H9 (cell line): Measurements from ENCODE around the gene ANO9. TPM values are rescaled to one million over a fixed set of nuclear protein-coding genes. Genes with fewer than 3 reads are reported as not detected.

ENCODE experiments used
- DNase-seq: peaks from one replicate; pipeline ENCODE4 v3.0.0-alpha.2; 2017
- H2AFZ ChIP-seq: one replicate; pipeline ENCODE4 v1.6.1; 2013; ENCODE audit warnings: mild to moderate bottlenecking, low read length, control low read depth, moderate library complexity
- H2AK5ac ChIP-seq: 2 replicates; pipeline ENCODE4 v1.6.1; 2013; ENCODE audit warnings: low read length, control low read depth, mixed read lengths; ENCODE audit not compliant: insufficient read length
- H2BK120ac ChIP-seq: one replicate; pipeline ENCODE4 v1.6.1; 2013; ENCODE audit warnings: low read depth, mild to moderate bottlenecking, low read length, control low read depth, inconsistent platforms; ENCODE audit not compliant: poor library complexity, severe bottlenecking
- H2BK12ac ChIP-seq: 2 replicates; pipeline ENCODE4 v1.6.1; 2013; ENCODE audit warnings: low read length, control low read depth, mixed read lengths, low read depth; ENCODE audit not compliant: insufficient read length
- H2BK15ac ChIP-seq: 2 replicates; pipeline ENCODE4 v1.6.1; 2013; ENCODE audit warnings: low read depth, low read length, control low read depth
- H2BK20ac ChIP-seq: one replicate; pipeline ENCODE4 v1.6.1; 2013; ENCODE audit warnings: low read depth, mild to moderate bottlenecking, low read length, control low read depth, inconsistent platforms; ENCODE audit not compliant: poor library complexity, severe bottlenecking
- H2BK5ac ChIP-seq: 2 replicates; pipeline ENCODE4 v1.6.1; 2013; ENCODE audit warnings: low read length, control low read depth, mixed read lengths; ENCODE audit not compliant: insufficient read length
- H3K14ac ChIP-seq: 2 replicates; pipeline ENCODE4 v1.6.1; 2013; ENCODE audit warnings: low read length, control low read depth; ENCODE audit not compliant: insufficient read depth
- H3K18ac ChIP-seq: 2 replicates; pipeline ENCODE4 v1.6.1; 2013; ENCODE audit warnings: low read depth, mild to moderate bottlenecking, mixed read lengths, low read length, control low read depth; ENCODE audit not compliant: insufficient read length
- H3K23ac ChIP-seq: 2 replicates; pipeline ENCODE4 v1.6.1; 2013; ENCODE audit warnings: low read length, control low read depth, mixed read lengths, low read depth; ENCODE audit not compliant: insufficient read length
- H3K23me2 ChIP-seq: 2 replicates; pipeline ENCODE4 v1.6.1; 2013; ENCODE audit warnings: low read depth, mild to moderate bottlenecking, mixed read lengths, low read length, control low read depth; ENCODE audit not compliant: insufficient read length, poor library complexity, severe bottlenecking
- H3K27ac ChIP-seq: 2 replicates; pipeline ENCODE4 v1.5.1; 2013; ENCODE audit warnings: low read length, control low read depth, mixed read lengths, low read depth; ENCODE audit not compliant: insufficient read length
- H3K27me3 ChIP-seq: 2 replicates; pipeline ENCODE4 v1.6.1; 2013; ENCODE audit warnings: low read length, control low read depth, inconsistent platforms; ENCODE audit not compliant: insufficient read depth
- H3K4ac ChIP-seq: 2 replicates; pipeline ENCODE4 v1.6.1; 2013; ENCODE audit warnings: low read depth, mild to moderate bottlenecking, control low read depth, inconsistent platforms, low read length, moderate library complexity
- H3K4me1 ChIP-seq: 2 replicates; pipeline ENCODE4 v1.6.1; 2013; ENCODE audit warnings: low read length, control low read depth, inconsistent platforms; ENCODE audit not compliant: insufficient read depth
- H3K4me2 ChIP-seq: 2 replicates; pipeline ENCODE4 v1.6.1; 2013; ENCODE audit warnings: low read length, control low read depth, mixed read lengths; ENCODE audit not compliant: insufficient read length, insufficient read depth
- H3K56ac ChIP-seq: 2 replicates; pipeline ENCODE4 v1.6.1; 2013; ENCODE audit warnings: low read depth, mild to moderate bottlenecking, mixed read lengths, low read length, control low read depth; ENCODE audit not compliant: insufficient read length
- H3K79me1 ChIP-seq: 2 replicates; pipeline ENCODE4 v1.6.1; 2013; ENCODE audit warnings: low read depth, mild to moderate bottlenecking, moderate library complexity, low read length, control low read depth, inconsistent platforms; ENCODE audit not compliant: insufficient read depth, poor library complexity, severe bottlenecking
- H3K79me2 ChIP-seq: 2 replicates; pipeline ENCODE4 v1.6.1; 2013; ENCODE audit warnings: low read length, control low read depth, inconsistent platforms; ENCODE audit not compliant: insufficient read depth
- H3K9ac ChIP-seq: 2 replicates; pipeline ENCODE4 v1.6.1; 2013; ENCODE audit warnings: low read length, control low read depth, mixed read lengths; ENCODE audit not compliant: insufficient read length; ENCODE audit errors: extremely low read depth
- H3K9me3 ChIP-seq: one replicate; pipeline ENCODE4 v1.6.1; 2013; ENCODE audit warnings: low read depth, low read length, inconsistent platforms; ENCODE audit not compliant: control insufficient read depth
- H3T11ph ChIP-seq: one replicate; pipeline ENCODE4 v1.6.1; 2013; ENCODE audit warnings: mild to moderate bottlenecking, low read length, control low read depth, inconsistent platforms
- H4K20me1 ChIP-seq: one replicate; pipeline ENCODE4 v1.6.1; 2013; ENCODE audit not compliant: control insufficient read depth, insufficient read length, insufficient read depth
- H4K5ac ChIP-seq: 2 replicates; pipeline ENCODE4 v1.6.1; 2013; ENCODE audit warnings: low read depth, mild to moderate bottlenecking, mixed read lengths, low read length, control low read depth; ENCODE audit not compliant: insufficient read length
- H4K8ac ChIP-seq: replicated peaks from 2 replicates; pipeline ENCODE4 v1.6.1; 2013; ENCODE audit warnings: low read length, control low read depth, mixed read lengths, low read depth; ENCODE audit not compliant: insufficient read length
- H4K91ac ChIP-seq: 2 replicates; pipeline ENCODE4 v1.6.1; 2013; ENCODE audit warnings: low read depth, mild to moderate bottlenecking, moderate library complexity, mixed read lengths, low read length, control low read depth; ENCODE audit not compliant: insufficient read length
- H3K27ac Mint-ChIP-seq, 3 experiments: 2 replicates in 2 of 3; 3 replicates in 1 of 3; pipeline ENCODE4 v1.8.0; 2020 to 2021; ENCODE audit warnings: mixed read lengths in 3 of 3, mild to moderate bottlenecking in 1 of 3, moderate library complexity in 1 of 3
- H3K27me3 Mint-ChIP-seq: 2 replicates; pipeline ENCODE4 v1.8.0; 2021; ENCODE audit warnings: low read depth, mild to moderate bottlenecking, moderate library complexity, mixed read lengths
- H3K36me3 Mint-ChIP-seq, 3 experiments: 2 replicates in 2 of 3; 3 replicates in 1 of 3; pipeline ENCODE4 v1.8.0; 2020 to 2021; ENCODE audit warnings: low read depth in 3 of 3, mixed read lengths in 3 of 3; ENCODE audit not compliant: insufficient read depth in 1 of 3
- H3K4me1 Mint-ChIP-seq, 2 experiments: 2 replicates each; pipeline ENCODE4 v1.8.0; 2020; ENCODE audit warnings: mixed read lengths in 2 of 2
- H3K4me3 Mint-ChIP-seq, 2 experiments: 2 replicates in 1 of 2; 3 replicates in 1 of 2; pipeline ENCODE4 v1.8.0; 2020 to 2021; ENCODE audit warnings: mild to moderate bottlenecking in 2 of 2, mixed read lengths in 2 of 2, moderate library complexity in 1 of 2
- H3K9me3 Mint-ChIP-seq, 2 experiments: 2 replicates in 1 of 2; 3 replicates in 1 of 2; pipeline ENCODE4 v1.8.0; 2020; ENCODE audit warnings: mild to moderate bottlenecking in 2 of 2, mixed read lengths in 2 of 2, moderate library complexity in 1 of 2
- WGBS: extraction: QIAGEN DNeasy Blood & Tissue Kit; methylation state at CpG from one replicate; pipeline ENCODE4 v1.1.7; 2013; ENCODE audit warnings: missing lambda C conversion rate, low lambda C conversion rate, mixed read lengths; ENCODE audit not compliant: insufficient read length; ENCODE audit errors: extremely low coverage; 5-methylcytosine and 5-hydroxymethylcytosine counted together
- total RNA-seq: library from RNA; stranded (reverse); gene quantifications from 2 replicates; pipeline ENCODE4 v1.2.1, GENCODE V29; 2021
- TF ChIP-seq, protein P1 (sequence below): fragments of 200-600 bp; sonication (generic); conservative IDR thresholded peaks from 3 replicates; pipeline ENCODE4 v1.8.0; 2021; ENCODE audit warnings: antibody characterized with exemption, mild to moderate bottlenecking

ANO9 gene
- total RNA-seq, 1 experiment from 2014 or later: 13.1 TPM

DNA sequence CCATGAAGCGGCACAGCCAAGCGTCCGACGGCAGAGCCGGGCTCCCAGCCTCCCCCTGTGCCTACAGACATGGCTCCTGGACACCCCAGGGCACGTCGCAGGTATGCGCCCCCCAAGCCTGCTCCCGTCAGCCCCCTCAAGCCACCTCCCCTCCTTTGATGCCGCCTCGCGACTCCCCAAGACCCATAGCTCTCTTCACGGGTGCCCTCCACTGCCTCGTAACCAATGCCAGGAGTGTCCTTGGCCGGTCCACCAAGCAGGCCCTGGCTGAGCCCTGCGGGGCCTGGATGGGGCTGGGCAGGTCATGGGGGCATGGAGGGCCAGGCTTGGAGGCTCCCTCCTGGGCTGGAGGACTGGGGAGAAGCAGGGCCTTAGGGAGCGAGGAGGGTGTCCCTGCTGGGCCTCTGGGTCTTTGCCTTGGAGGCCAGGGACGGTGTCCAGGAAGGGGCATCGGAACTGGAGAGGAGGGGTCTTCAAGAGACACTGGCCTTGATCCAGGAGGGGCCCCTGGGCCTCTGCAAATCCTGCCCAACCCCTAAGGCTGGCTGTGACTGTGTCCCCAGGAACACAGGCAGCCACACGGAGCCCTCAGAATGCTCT lies 9.2 kb downstream of the ANO9 start:
- H2BK5ac ChIP-seq: no peak overlapping the region
- peaks cover 9 to 12% of the 10 kb centered on the region in 2 experiments for H3K9me3 Mint-ChIP-seq
- H4K20me1 ChIP-seq: no peaks in the 10 kb centered on the region
- H2BK20ac ChIP-seq: no peak overlapping the region
- H2AFZ ChIP-seq: no peak overlapping the region
- no peak overlapping the region for H3K27ac Mint-ChIP-seq
- H3K4me1 ChIP-seq: no peaks in the 10 kb centered on the region
- no peaks in the 10 kb centered on the region for H3K79me2 ChIP-seq
- no peak overlapping the region for H3K18ac ChIP-seq
- H2BK120ac ChIP-seq: no peak overlapping the region
- TF ChIP-seq, protein P1, sequence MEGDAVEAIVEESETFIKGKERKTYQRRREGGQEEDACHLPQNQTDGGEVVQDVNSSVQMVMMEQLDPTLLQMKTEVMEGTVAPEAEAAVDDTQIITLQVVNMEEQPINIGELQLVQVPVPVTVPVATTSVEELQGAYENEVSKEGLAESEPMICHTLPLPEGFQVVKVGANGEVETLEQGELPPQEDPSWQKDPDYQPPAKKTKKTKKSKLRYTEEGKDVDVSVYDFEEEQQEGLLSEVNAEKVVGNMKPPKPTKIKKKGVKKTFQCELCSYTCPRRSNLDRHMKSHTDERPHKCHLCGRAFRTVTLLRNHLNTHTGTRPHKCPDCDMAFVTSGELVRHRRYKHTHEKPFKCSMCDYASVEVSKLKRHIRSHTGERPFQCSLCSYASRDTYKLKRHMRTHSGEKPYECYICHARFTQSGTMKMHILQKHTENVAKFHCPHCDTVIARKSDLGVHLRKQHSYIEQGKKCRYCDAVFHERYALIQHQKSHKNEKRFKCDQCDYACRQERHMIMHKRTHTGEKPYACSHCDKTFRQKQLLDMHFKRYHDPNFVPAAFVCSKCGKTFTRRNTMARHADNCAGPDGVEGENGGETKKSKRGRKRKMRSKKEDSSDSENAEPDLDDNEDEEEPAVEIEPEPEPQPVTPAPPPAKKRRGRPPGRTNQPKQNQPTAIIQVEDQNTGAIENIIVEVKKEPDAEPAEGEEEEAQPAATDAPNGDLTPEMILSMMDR: no peak
- WGBS: no CpG with 5 or more reads among the region's 20 CpGs
- no peaks in the 10 kb centered on the region for H3K23me2 ChIP-seq
- no peak for DNase-seq
- peaks cover 2% of the 10 kb centered on the region for H3K27me3 Mint-ChIP-seq
- no peaks in the 10 kb centered on the region for H3K79me1 ChIP-seq
- no peak overlapping the region for H3K27ac ChIP-seq
- no peak overlapping the region for H2BK12ac ChIP-seq
- H3K4me1 Mint-ChIP-seq: peaks cover 0 to 3% of the 10 kb centered on the region in 2 experiments; a peak in 1 of 4 replicates
- H3K27me3 ChIP-seq: no peaks in the 10 kb centered on the region
- H4K5ac ChIP-seq: no peak overlapping the region
- H4K8ac ChIP-seq: no peak overlapping the region
- H4K91ac ChIP-seq: no peak overlapping the region
- no peak overlapping the region for H2BK15ac ChIP-seq
- peaks cover 3 to 20% (median 7%) of the 10 kb centered on the region in 3 experiments for H3K36me3 Mint-ChIP-seq
- H3K4me2 ChIP-seq: no peak overlapping the region
- H3K4ac ChIP-seq: no peak overlapping the region
- H3K56ac ChIP-seq: no peak overlapping the region
- H3T11ph ChIP-seq: no peak overlapping the region
- no peak overlapping the region for H3K9ac ChIP-seq
- peaks cover 7% of the 10 kb centered on the region for H3K9me3 ChIP-seq
- no peak overlapping the region for H3K23ac ChIP-seq
- no peak overlapping the region for H3K4me3 Mint-ChIP-seq
- no peak overlapping the region for H3K14ac ChIP-seq
- no peak overlapping the region for H2AK5ac ChIP-seq
